ENCODE measurements around the gene TMEM174.
"Not testable (repeated sequence)": the region's sequence is repeated elsewhere in the genome, so short reads cannot be mapped to it uniquely, and the experiment has no call there.

TMEM174 gene

GRCh38 chr5:73197637-73198257 is 24.8 kb downstream of the TMEM174 start:
- DNase-seq, result no peak

GRCh38 chr5:73198833-73199592 is 26.0 kb downstream of the TMEM174 start:
- no peak for DNase-seq

DNA sequence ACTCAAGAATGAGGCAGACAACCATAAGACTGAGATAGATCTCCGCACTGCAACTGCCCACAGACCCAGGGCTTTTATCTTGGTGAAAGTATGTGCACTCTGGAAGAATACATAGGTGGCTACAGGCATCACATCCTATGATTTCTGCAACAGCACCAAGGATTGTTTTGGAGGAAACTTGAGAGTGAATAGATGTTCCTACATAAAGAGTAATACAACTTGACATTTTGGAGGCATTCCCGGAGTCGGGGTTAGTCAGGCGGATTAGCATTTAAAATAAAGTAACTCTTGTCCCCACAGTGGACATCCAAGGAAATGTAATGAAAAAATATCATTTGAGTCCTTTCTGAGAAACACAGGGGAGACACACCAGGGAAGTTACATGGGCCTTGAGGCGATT is 26.7 kb downstream of the TMEM174 start:
- no peak for DNase-seq

- peak; percentile 55 for DNase-seq
Observed at GRCh38 chr5:73201547-73202513, 28.8 kb downstream of the TMEM174 start.

DNA sequence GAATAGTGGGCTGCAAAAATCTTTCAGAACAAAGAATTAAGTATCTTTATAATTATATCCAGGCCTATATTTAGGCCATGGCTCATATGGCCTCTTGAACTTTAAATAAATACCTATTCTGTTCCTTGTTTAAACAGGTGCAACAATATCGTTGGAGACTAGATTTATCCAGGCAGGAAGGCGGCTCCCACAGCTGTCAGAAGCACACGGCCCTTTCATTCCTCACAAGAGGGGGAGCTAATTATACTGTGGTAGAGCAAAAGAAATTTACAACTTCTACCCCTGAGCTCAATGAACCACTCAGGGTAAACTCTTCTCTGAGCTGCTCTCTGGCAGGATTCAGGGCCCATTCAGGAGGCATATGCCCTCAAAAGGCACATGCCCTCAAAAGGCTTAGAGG is 31.3 kb downstream of the TMEM174 start:
- peak; percentile 92 for DNase-seq

DNA sequence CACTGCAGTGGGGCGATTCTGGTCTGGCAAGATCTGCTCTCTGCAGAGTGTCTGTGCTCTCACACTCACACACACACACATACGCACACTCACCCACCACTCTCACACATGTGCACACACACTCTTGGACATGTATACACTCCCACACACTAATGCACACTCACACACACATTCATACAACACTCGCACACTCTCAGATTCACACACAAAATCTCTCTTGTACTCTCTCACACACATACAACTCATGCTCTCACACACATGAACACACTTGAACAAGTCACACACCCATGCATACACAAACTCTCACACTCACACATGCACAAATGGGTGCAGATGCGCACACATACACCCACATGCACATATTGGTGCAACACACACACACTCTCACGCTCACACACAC is 31.7 kb downstream of the TMEM174 start:
- no peak for DNase-seq

GRCh38 chr5:73205305-73205704 is 32.3 kb downstream of the TMEM174 start:
- peak; percentile 76 for DNase-seq

GRCh38 chr5:73207239-73207638 is 34.2 kb downstream of the TMEM174 start:
- not testable (repeated sequence) for DNase-seq

GRCh38 chr5:73209075-73209474 is 36.1 kb downstream of the TMEM174 start:
- not testable (repeated sequence) for DNase-seq

DNA sequence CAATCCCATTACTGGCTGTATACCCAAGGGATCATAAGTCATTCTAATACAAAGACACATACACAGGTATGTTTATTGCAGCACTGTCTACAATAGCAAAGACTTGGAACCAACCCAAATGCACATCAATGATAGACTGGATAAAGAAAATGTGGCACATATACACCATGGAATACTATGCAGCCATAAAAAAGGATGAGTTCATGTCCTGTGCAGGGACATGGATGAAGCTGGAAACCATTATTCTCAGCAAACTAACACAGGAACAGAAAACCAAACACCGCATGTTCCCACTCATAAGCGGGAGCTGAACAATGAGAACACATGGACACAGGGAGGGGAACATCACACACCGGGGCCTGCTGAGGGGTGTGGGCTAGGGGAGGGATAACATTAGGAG is 39.7 kb downstream of the TMEM174 start:
- not testable (repeated sequence) for DNase-seq

DNA sequence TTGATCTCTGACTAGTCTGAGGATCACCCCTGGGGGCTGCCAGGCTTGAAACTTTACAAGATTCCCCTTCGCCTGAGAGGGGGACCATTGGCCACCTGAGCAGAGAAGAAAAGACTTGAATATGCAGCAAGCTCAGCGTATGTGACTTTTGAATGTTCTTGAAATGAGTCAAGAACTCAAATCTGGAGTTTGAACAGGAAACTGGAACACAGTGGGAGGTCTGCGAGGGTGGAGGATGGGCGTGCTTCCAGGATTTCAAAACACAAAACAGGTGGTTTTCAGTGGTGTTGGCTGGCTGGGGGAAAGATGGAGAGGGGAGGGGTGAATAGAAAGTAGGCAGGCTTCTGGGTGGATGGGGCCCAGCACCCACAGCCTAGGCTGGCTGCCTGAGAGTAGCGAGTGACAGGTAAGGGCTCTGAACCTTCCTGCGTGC is 40.6 kb downstream of the TMEM174 start:
- no peak for DNase-seq

- no peak for DNase-seq
Observed at GRCh38 chr5:73214306-73214705, 41.3 kb downstream of the TMEM174 start.

- DNase-seq, result peak; percentile 85
Observed at GRCh38 chr5:73214996-73215395, 42.0 kb downstream of the TMEM174 start.

GRCh38 chr5:73215531-73215890 is 42.5 kb downstream of the TMEM174 start:
- no peak for DNase-seq

GRCh38 chr5:73215891-73216610 is 43.1 kb downstream of the TMEM174 start:
- peak; percentile 62 for DNase-seq

GRCh38 chr5:73218552-73219171 is 45.7 kb downstream of the TMEM174 start:
- peak; percentile 28 for DNase-seq

GRCh38 chr5:73219336-73219735 is 46.3 kb downstream of the TMEM174 start:
- DNase-seq, result not testable (repeated sequence)

- no peak for DNase-seq
Observed at GRCh38 chr5:73221161-73221560, 48.2 kb downstream of the TMEM174 start.

- DNase-seq, result no peak
Observed at GRCh38 chr5:73221726-73222125, 48.7 kb downstream of the TMEM174 start.

- DNase-seq, result no peak
Observed at GRCh38 chr5:73222173-73222572, 49.2 kb downstream of the TMEM174 start.
